HUES64 (cell line): Measurements from ENCODE around the gene TP53INP2.
"Not testable (repeated sequence)": the region's sequence is repeated elsewhere in the genome, so short reads cannot be mapped to it uniquely, and the experiment has no call there.

Experiments used
- H3K27ac ChIP-seq: 2 replicates; pipeline ENCODE4 v1.7.0; 2013; ENCODE audit warnings: low read depth, low read length, inconsistent platforms
- H3K27me3 ChIP-seq: 2 replicates; pipeline ENCODE4 v1.6.1; 2013; ENCODE audit warnings: mild to moderate bottlenecking, low read length; ENCODE audit not compliant: insufficient read depth
- H3K36me3 ChIP-seq: 2 replicates; pipeline ENCODE4 v1.6.1; 2013; ENCODE audit warnings: mild to moderate bottlenecking, low read length; ENCODE audit not compliant: insufficient read depth
- H3K4me1 ChIP-seq: 2 replicates; pipeline ENCODE4 v1.6.1; 2013; ENCODE audit warnings: mild to moderate bottlenecking, low read length, moderate library complexity; ENCODE audit not compliant: insufficient read depth
- H3K4me3 ChIP-seq: 2 replicates; pipeline ENCODE4 v1.5.1; 2013; ENCODE audit warnings: mild to moderate bottlenecking, low read length, moderate library complexity
- H3K9ac ChIP-seq: 2 replicates; pipeline ENCODE4 v1.6.1; 2013; ENCODE audit warnings: mild to moderate bottlenecking, low read depth, low read length
- H3K9me3 ChIP-seq: 2 replicates; pipeline ENCODE4 v1.6.1; 2013; ENCODE audit warnings: low read depth, low read length; ENCODE audit not compliant: insufficient read depth
- WGBS: fragments of 150-250, 120-280 bp; methylation state at CpG from one replicate; pipeline ENCODE4 v1.1.7; 2013; ENCODE audit warnings: missing lambda C conversion rate; 5-methylcytosine and 5-hydroxymethylcytosine counted together

Gene TP53INP2

GRCh38 chr20:34713194-34713943 lies 9.2 kb downstream of the TP53INP2 start:
- WGBS, result 88% methylated on average over 1 of the region's 1 CpG
- Histone ChIP-seq H3K9ac (no peak overlapping the region), H3K36me3 (no peaks in the 10 kb centered on the region), H3K27me3 (peaks cover 24% of the 10 kb centered on the region), H3K4me3 (no peak overlapping the region), H3K9me3 (no peaks in the 10 kb centered on the region), H3K27ac (no peak overlapping the region), H3K4me1 (no peaks in the 10 kb centered on the region)

DNA sequence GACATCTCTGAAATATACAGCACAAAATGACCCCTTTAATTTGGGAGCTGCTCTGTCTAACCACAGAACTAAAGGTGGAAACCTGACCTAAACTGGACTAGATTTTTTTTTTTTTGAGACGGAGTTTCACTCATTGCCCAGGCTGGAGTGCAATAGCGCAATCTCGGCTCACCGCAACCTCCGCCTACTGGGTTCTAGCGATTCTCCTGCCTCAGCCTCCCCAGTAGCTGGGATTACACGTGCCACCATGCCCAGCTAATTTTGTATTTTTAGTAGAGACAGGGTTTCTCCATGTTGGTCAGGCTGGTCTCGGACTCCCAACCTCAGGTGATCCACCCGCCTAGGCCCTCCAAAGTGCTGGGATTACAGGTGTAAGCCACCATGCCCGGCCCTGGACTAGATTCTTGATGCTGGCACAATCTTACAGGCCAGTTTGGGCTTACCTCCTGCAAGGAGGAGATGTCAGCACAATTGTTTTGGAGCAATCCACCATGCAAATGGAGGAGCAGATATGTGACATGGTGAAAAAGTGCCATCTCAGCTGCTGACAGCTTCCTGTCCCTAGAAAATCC lies 9.9 kb downstream of the TP53INP2 start:
- 95% methylated on average over 10 of the region's 10 CpGs for WGBS

DNA sequence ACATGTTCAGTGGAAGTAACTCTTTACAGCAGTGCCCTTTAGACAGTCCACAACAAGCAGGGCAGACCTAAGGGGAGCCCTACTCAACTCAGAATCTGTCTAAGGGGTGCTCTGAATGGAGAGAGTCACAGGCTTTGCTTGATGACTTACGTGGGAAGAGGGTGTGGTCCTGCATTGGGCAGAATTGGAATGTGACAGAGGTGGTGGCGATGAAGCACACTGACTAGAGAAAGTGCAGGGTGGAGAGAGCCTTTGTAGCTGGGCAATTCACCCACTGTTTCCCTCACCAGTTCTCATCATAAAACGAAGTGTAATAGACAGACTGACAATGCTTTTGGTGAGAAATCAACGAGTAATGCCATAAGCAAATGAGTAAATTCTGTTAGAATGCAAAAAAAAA lies 11.2 kb downstream of the TP53INP2 start:
- no peak overlapping the region for H3K4me3 ChIP-seq
- H3K9ac ChIP-seq, result no peak overlapping the region
- H3K4me1 ChIP-seq, result no peaks in the 10 kb centered on the region
- no peak overlapping the region for H3K27ac ChIP-seq
- 93% methylated on average over 4 of the region's 4 CpGs for WGBS
- no peaks in the 10 kb centered on the region for H3K9me3 ChIP-seq
- peaks cover 16% of the 10 kb centered on the region for H3K27me3 ChIP-seq
- H3K36me3 ChIP-seq, result peaks cover 3% of the 10 kb centered on the region; the same call in 1 of the 2 replicates

More for the DNA sequence above, 9.9 kb downstream of the TP53INP2 start:
- not testable (repeated sequence) for H3K4me1 ChIP-seq, H3K9me3 ChIP-seq, H3K27ac ChIP-seq, H3K36me3 ChIP-seq, H3K4me3 ChIP-seq, H3K9ac ChIP-seq
- peaks cover 20% of the 10 kb centered on the region for H3K27me3 ChIP-seq

DNA sequence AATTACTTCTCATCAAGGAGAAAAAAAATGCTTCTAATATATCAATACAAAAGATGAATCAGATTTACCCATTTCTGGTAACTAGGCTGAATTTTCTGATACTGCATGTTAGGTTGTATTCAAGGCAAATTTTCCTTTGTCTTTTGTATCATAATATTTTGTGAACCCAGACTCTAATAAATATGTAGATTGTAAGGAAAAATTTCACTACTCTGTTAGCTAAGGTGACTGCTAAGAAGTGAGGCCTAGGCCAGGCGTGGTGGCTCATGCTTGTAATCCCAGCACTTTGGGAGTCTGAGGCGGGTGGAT lies 12.7 kb downstream of the TP53INP2 start:
- 96% methylated on average over 2 of the region's 2 CpGs for WGBS
- H3K36me3 ChIP-seq, result peaks cover 3% of the 10 kb centered on the region; the same call in 1 of the 2 replicates
- no peak overlapping the region for H3K9ac ChIP-seq
- no peaks in the 10 kb centered on the region for H3K4me1 ChIP-seq
- H3K4me3 ChIP-seq, result no peak overlapping the region
- no peaks in the 10 kb centered on the region for H3K9me3 ChIP-seq
- no peak overlapping the region for H3K27ac ChIP-seq
- H3K27me3 ChIP-seq, result peaks cover 1% of the 10 kb centered on the region

- Histone ChIP-seq H3K27ac (no peak overlapping the region), H3K9me3 (no peaks in the 10 kb centered on the region), H3K36me3 (peaks cover 3% of the 10 kb centered on the region; the same call in 1 of the 2 replicates), H3K9ac (no peak overlapping the region), H3K4me1 (no peaks in the 10 kb centered on the region), H3K27me3 (no peaks in the 10 kb centered on the region), H3K4me3 (no peak overlapping the region)
- WGBS, result 93% methylated on average over 6 of the region's 9 CpGs
Observed at GRCh38 chr20:34717230-34718095, 13.3 kb downstream of the TP53INP2 start.

DNA sequence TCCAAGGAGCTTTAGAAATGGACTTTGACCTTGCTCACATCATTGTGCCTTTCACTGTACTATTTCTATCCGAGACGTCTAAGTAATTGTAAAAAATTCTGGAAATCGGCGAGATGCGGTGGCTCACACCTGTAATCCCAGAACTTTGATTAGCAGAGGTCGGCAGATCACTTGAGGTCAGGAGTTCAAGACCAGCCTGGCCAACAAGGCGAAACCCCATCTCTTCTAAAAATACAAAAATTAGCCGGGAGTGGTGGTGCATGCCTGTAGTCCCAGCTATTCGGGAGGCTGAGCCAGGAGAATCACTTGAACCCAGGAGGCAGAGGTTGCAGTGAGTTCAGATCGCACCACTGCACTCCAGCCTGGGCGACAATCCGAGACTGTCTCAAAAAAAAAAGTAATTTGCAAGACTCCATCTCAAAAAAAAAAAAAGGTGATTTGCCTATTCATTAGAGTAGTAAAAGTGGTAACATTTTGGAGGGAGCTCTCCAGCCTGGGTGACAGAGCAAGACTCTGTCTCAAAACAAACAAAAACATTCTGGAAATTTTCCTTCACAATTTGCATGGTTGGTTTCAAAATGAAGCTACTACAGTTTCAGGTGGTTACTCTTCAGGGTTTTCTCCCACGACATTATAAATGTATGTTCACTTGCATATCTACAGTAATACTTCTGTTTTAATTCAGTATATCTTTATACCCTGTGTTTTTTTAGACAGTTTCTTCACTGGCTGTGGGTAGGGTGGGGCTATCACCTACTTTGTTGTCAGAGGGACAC lies 15.3 kb downstream of the TP53INP2 start:
- H3K4me3 ChIP-seq, H3K27me3 ChIP-seq, H3K9me3 ChIP-seq, H3K27ac ChIP-seq, H3K9ac ChIP-seq, H3K4me1 ChIP-seq, H3K36me3 ChIP-seq: not testable (repeated sequence)
- WGBS, result 96% methylated on average over 10 of the region's 13 CpGs

- no peaks in the 10 kb centered on the region for H3K4me1 ChIP-seq
- H3K4me3 ChIP-seq, result no peak overlapping the region
- peaks cover 13% of the 10 kb centered on the region; the same call in 1 of the 2 replicates for H3K36me3 ChIP-seq
- no peaks in the 10 kb centered on the region for H3K27me3 ChIP-seq
- WGBS, result 93% methylated on average over 2 of the region's 2 CpGs
- H3K9me3 ChIP-seq, result no peaks in the 10 kb centered on the region
- no peak overlapping the region for H3K27ac ChIP-seq
- no peak overlapping the region for H3K9ac ChIP-seq
Observed at GRCh38 chr20:34720266-34720665, 16.1 kb downstream of the TP53INP2 start.

GRCh38 chr20:34722560-34722959 lies 18.4 kb downstream of the TP53INP2 start:
- not testable (repeated sequence) for H3K27ac ChIP-seq, H3K9ac ChIP-seq, H3K4me3 ChIP-seq, H3K27me3 ChIP-seq, H3K9me3 ChIP-seq, H3K4me1 ChIP-seq
- 96% methylated on average over 3 of the region's 3 CpGs for WGBS
- H3K36me3 ChIP-seq, result peaks cover 26% of the 10 kb centered on the region

- Histone ChIP-seq H3K27me3 (no peaks in the 10 kb centered on the region), H3K27ac (no peak overlapping the region), H3K4me1 (no peaks in the 10 kb centered on the region), H3K9ac (no peak overlapping the region), H3K36me3 (peaks cover 26% of the 10 kb centered on the region), H3K4me3 (no peak overlapping the region), H3K9me3 (no peaks in the 10 kb centered on the region)
- 93% methylated on average over 3 of the region's 3 CpGs for WGBS
Observed at GRCh38 chr20:34724172-34724571, 20.0 kb downstream of the TP53INP2 start.

DNA sequence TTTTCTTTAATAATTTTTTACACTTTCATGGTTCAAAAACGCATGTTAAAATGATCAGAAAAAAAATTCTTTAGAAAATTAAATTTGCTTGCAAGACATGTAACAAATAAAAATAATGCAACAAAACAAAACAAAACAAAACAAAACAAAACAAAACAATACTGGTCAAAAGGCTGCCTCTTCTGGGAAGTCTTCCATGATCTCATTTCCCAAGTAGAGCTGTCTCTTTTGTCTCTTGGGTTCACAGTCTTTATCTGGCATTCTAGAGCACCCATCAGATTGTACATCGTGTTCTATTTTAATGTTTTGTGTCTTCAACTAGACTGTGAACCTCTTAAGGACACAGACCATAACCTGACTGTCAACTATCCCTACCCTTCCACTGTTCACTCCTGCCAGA lies 25.3 kb downstream of the TP53INP2 start:
- H3K9ac ChIP-seq, result no peak overlapping the region
- H3K4me1 ChIP-seq, result no peaks in the 10 kb centered on the region
- H3K27ac ChIP-seq, result no peak overlapping the region
- no peaks in the 10 kb centered on the region for H3K27me3 ChIP-seq
- WGBS, result 100% methylated on average over 1 of the region's 2 CpGs
- peaks cover 19% of the 10 kb centered on the region for H3K36me3 ChIP-seq
- H3K9me3 ChIP-seq, result no peaks in the 10 kb centered on the region
- no peak overlapping the region for H3K4me3 ChIP-seq

DNA sequence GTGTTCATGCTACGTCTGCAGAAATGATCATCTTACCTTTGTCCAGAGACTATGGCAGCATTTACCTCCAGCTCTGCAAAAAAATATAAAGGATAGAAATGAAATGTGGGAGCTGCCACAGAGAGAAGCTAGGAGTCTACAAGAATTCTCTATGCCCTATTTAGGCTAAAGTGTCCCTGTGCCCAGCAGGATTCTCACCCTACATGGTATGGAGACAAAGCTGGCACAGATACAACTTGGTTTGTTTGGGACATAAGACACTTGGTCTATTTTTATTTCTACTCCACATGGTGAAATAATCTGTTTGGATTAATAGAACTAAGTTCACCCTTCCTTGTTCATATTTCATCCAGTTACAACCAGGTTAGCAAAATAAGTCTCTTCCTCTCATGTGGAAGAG lies 28.4 kb downstream of the TP53INP2 start:
- Histone ChIP-seq H3K9ac (no peak overlapping the region), H3K4me1 (no peaks in the 10 kb centered on the region), H3K4me3 (no peak overlapping the region), H3K9me3 (no peaks in the 10 kb centered on the region), H3K36me3 (no peaks in the 10 kb centered on the region), H3K27ac (no peak overlapping the region), H3K27me3 (no peaks in the 10 kb centered on the region)
- WGBS, result 90% methylated on average over 1 of the region's 1 CpG
